HFFc6 (cell line): ENCODE data around the gene SSB. TPM values are rescaled to one million over a fixed set of nuclear protein-coding genes. Genes with fewer than 3 reads are reported as not detected.

ENCODE experiments used
- DNase-seq: peaks from one replicate; pipeline ENCODE4 v3.0.0-alpha.2; 2018
- H3K27ac Mint-ChIP-seq: 2 replicates; pipeline ENCODE4 v1.8.0; 2020; ENCODE audit warnings: mild to moderate bottlenecking, mixed read lengths
- H3K27me3 Mint-ChIP-seq: 2 replicates; pipeline ENCODE4 v1.8.0; 2021; ENCODE audit warnings: mild to moderate bottlenecking, moderate library complexity, mixed read lengths; ENCODE audit not compliant: insufficient read depth
- H3K36me3 Mint-ChIP-seq: 2 replicates; pipeline ENCODE4 v1.8.0; 2021; ENCODE audit warnings: low read depth, mixed read lengths
- H3K4me1 Mint-ChIP-seq: 2 replicates; pipeline ENCODE4 v1.8.0; 2020; ENCODE audit warnings: low read depth, mixed read lengths
- H3K4me3 Mint-ChIP-seq: 2 replicates; pipeline ENCODE4 v1.8.0; 2020; ENCODE audit warnings: mild to moderate bottlenecking, moderate library complexity, mixed read lengths
- H3K9me3 Mint-ChIP-seq: 2 replicates; pipeline ENCODE4 v1.8.0; 2020; ENCODE audit warnings: mild to moderate bottlenecking, mixed read lengths
- total RNA-seq, 6 experiments: library from RNA; stranded (reverse); fragmentation: NEBNext Ultra II Directional; extraction: Animal tissue kit (Norgen Biotek cat#: 25700); gene quantifications; 2 replicates in 1 of 6; 3 replicates in 5 of 6; pipeline ENCODE4 v1.2.3, GENCODE V29; 2021
- TF ChIP-seq, protein P1 (sequence below): fragments of 200-600 bp; sonication (generic); IDR thresholded peaks from 2 replicates; pipeline ENCODE4 v1.5.0; 2021; ENCODE audit warnings: antibody characterized with exemption, mild to moderate bottlenecking

SSB gene
- total RNA-seq, 6 experiments from 2014 or later: 141 to 176 (median 160) TPM

DNA sequence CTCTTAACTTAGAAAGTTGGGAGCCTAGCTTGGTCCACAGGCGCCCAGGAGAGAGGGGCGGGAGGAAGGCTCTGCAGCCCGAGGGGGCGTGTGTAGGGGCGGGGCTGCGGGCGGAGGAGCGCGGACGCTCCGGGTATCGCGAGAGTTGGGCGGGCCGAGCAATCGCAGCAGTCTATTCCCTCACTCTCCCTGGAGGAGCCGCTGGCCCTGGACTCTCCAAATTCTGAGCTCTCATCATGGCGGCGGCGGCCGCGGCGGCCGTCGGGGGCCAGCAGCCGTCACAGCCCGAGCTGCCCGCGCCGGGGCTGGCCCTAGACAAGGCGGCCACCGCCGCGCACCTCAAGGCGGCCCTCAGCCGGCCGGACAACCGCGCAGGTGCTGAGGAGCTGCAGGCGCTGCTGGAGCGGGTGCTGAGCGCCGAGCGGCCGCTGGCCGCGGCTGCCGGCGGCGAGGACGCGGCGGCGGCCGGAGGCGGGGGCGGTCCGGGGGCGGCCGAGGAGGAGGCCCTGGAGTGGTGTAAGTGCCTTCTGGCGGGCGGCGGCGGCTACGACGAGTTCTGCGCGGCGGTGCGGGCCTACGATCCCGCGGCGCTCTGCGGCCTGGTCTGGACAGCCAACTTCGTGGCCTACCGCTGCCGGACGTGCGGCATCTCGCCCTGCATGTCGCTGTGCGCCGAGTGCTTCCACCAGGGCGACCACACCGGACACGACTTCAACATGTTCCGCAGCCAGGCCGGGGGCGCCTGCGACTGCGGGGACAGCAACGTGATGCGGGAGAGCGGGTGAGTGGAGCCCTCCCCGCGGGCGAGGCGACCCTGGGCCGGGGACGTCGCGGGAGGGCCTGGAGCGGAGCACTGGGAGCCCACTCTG, 28.8 kb downstream of the SSB start, which contains the start of gene UBR3:
TSS of gene UBR3 (plus strand) at position 183 of the 869 bp plus-strand sequence. CDS start at position 237, 54 bp downstream.
- H3K36me3 Mint-ChIP-seq: peaks cover 27% of the 10 kb centered on the region
- peaks cover 63% of the 10 kb centered on the region for H3K4me1 Mint-ChIP-seq
- H3K9me3 Mint-ChIP-seq: no peaks in the 10 kb centered on the region

DNA sequence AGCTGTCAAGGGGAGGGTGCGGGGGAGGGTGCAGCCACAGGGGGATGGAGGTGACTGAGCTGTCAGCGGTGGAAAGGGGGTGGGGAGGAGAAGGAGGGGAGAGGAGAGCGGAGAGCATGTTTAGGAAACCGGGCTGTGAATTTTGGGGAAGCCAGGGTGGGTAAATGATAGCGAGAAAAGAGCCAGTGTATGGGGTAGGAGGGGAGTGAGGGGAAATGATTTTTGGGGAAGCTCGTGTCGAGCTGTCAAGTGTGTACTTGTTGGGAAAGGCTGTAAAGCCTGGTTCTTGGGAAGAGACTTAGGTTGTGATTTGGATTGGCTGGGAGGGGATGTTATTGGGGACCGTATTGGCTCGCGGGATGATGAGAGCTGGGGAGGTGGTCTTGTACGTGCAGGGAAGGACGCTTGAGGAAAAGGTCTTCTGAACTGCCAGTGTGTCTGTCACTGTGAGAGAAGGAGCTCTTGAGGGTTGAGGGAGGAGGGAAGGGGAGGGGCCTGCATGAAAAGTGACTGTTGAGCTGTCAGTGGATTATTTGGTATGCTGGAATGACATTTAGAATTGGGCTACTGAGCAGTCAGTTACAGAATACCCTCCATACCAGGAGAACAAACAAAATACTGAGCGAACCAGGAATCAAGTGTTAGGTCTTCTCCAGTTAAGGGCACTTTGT, 29.6 kb downstream of the SSB start:
- Mint-ChIP-seq H3K9me3 (no peaks in the 10 kb centered on the region), H3K27me3 (no peaks in the 10 kb centered on the region; the same call in 1 of the 2 replicates), H3K27ac (peak overlapping the region; percentile 81), H3K4me1 (peaks cover 55% of the 10 kb centered on the region), H3K4me3 (peak overlapping the region; percentile 99), H3K36me3 (peaks cover 19% of the 10 kb centered on the region)
- TF ChIP-seq, protein P1, sequence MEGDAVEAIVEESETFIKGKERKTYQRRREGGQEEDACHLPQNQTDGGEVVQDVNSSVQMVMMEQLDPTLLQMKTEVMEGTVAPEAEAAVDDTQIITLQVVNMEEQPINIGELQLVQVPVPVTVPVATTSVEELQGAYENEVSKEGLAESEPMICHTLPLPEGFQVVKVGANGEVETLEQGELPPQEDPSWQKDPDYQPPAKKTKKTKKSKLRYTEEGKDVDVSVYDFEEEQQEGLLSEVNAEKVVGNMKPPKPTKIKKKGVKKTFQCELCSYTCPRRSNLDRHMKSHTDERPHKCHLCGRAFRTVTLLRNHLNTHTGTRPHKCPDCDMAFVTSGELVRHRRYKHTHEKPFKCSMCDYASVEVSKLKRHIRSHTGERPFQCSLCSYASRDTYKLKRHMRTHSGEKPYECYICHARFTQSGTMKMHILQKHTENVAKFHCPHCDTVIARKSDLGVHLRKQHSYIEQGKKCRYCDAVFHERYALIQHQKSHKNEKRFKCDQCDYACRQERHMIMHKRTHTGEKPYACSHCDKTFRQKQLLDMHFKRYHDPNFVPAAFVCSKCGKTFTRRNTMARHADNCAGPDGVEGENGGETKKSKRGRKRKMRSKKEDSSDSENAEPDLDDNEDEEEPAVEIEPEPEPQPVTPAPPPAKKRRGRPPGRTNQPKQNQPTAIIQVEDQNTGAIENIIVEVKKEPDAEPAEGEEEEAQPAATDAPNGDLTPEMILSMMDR: no peak
- peak; percentile 25 for DNase-seq

More for the DNA sequence above, 28.8 kb downstream of the SSB start, which contains the start of gene UBR3:
- DNase-seq: peak; percentile 89
- H3K4me3 Mint-ChIP-seq: peak within 1 kb of the TSS; percentile 99
- H3K27me3 Mint-ChIP-seq: no peaks in the 10 kb centered on the region; the same call in 1 of the 2 replicates
- TF ChIP-seq, protein P1: no peak
- H3K27ac Mint-ChIP-seq: peak within 1 kb of the TSS; percentile 81

DNA sequence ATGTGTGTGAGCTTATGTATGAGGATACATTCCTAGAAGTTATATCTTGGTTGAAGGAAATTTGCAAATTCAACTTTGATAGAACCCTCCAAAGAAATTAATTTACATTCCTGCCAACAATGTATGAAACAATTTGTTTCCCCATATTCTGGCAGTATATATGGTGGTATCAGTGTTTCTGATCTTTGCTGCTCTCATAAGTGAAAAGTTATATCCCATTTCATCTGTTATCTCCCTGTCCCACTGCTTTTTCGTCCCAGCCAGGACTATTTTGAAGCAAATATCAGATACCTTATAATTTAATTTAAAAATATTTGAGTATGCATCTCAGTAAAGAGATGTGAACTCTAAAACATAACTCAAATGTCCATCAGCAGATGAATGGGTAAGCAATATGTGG, 35.7 kb downstream of the SSB start:
- Mint-ChIP-seq H3K36me3 (no peaks in the 10 kb centered on the region; the same call in 1 of the 2 replicates), H3K9me3 (no peaks in the 10 kb centered on the region), H3K4me1 (peaks cover 36% of the 10 kb centered on the region), H3K27me3 (0 out of 2 replicates have a peak, but pooled peaks cover 1% of the 10 kb centered on the region), H3K27ac (no peak overlapping the region), H3K4me3 (no peak overlapping the region)
- DNase-seq: no peak
- TF ChIP-seq, protein P1: no peak

DNA sequence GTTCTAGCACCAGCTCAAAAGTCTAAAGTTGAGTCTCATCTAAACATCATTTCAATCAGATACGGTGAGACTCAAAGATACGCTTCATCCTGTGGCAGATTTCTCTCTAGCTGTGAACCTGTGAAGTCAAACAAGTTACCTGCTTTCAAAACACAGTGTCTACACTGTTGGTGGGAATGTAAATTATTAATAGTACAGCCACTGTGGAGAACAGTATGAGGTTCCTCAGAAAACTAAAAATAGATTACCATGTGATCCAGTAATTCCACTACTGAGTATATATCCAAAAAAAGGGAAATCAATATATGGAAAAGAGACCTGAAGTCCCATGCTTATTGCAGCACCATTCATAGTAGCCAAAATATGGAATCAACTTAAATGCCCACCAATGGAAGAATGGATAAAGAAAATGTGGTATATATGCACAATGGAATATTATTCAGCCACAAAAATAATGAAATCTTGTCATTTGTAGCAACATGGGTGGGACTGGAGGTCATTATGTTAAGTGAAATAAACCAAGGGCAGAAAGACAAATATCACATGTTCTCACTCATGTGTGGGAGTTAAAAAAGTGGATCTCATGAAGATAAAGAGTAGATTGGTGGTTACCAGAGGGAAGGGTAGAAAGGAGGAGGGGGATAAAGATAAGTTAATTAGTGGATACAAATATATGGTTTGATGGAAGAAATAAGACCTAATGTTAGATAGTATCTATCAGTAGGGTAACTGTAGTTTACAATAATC, 40.2 kb downstream of the SSB start:
- H3K9me3 Mint-ChIP-seq: no peaks in the 10 kb centered on the region
- peaks cover 9% of the 10 kb centered on the region for H3K36me3 Mint-ChIP-seq

More for the DNA sequence above, 40.2 kb downstream of the SSB start:
- Mint-ChIP-seq H3K27ac (no peak overlapping the region), H3K27me3 (0 out of 2 replicates have a peak, but pooled peaks cover 1% of the 10 kb centered on the region), H3K4me1 (peaks cover 17% of the 10 kb centered on the region; the same call in 1 of the 2 replicates), H3K4me3 (no peak overlapping the region)
- DNase-seq: no peak
- TF ChIP-seq, protein P1: no peak
